ENCODE results near the gene TMEM204.

- TF ChIP-seq POLR2AphosphoS5 (IDR thresholded peaks at IDR 0.05; ENCODE audit: low read depth, low read length) (no peak), TAF1 (IDR thresholded peaks at IDR 0.05; ENCODE audit: borderline replicate concordance, insufficient read depth, low read length) (no peak)
Observed at GRCh38 chr16:1581804-1582203, 48.3 kb downstream of the TMEM204 start.

Measured in PFSK-1 (cell line).